Sigmoid colon (tissue), 7 donors: ENCODE data around the gene MIER1. TPM values are rescaled to one million over a fixed set of nuclear protein-coding genes. Genes with fewer than 3 reads are reported as not detected.

Experiments
- DNase-seq: peaks from one replicate; pipeline ENCODE4 v3.0.0-alpha.2; 2019
- H3K27ac ChIP-seq, 4 donors: fragments of 200-600 bp; sonication (generic); one replicate each; pipeline ENCODE4 v1.5.1; 2016 to 2019; ENCODE audit warnings: mild to moderate bottlenecking in 1 of 4
- H3K27me3 ChIP-seq, 3 donors: fragments of 200-600 bp; sonication (generic); one replicate each; pipeline ENCODE4 v1.5.1; 2019; ENCODE audit warnings: mild to moderate bottlenecking in 1 of 3
- H3K36me3 ChIP-seq, 4 donors: fragments of 200-600 bp; sonication (generic); one replicate each; pipeline ENCODE4 v1.5.1; 2016 to 2019
- H3K4me1 ChIP-seq, 4 donors: fragments of 200-600 bp; sonication (generic); one replicate each; pipeline ENCODE4 v1.5.1; 2017 to 2019
- H3K4me3 ChIP-seq, 4 donors: fragments of 200-600 bp; sonication (generic); one replicate each; pipeline ENCODE4 v1.5.1; 2017 to 2019; ENCODE audit warnings: mild to moderate bottlenecking in 2 of 4, moderate library complexity in 1 of 4
- H3K9me3 ChIP-seq, 4 donors: fragments of 200-600 bp in 3 of 4; sonication (generic) in 3 of 4; one replicate each; pipeline versions ENCODE4 v1.5.1 to v1.6.1; 2013 to 2019
- CTCF ChIP-seq, 4 experiments: fragments of 450-650 bp in 3 of 4; fragments of 200-600 bp in 1 of 4; IDR thresholded peaks; one replicate each; pipeline ENCODE4 v1.5.1; 2016 to 2019; ENCODE audit warnings: antibody characterized with exemption in 4 of 4, mild to moderate bottlenecking in 3 of 4, moderate library complexity in 2 of 4
- EP300 ChIP-seq, 4 donors: sonication (generic); formaldehyde crosslinking; IDR thresholded peaks; one replicate each; pipeline ENCODE4 v1.6.1; 2017; ENCODE audit warnings: antibody characterized with exemption in 4 of 4
- POLR2A ChIP-seq, 2 donors: fragments of 450-650 bp; IDR thresholded peaks; one replicate each; pipeline ENCODE4 v1.6.1; 2016; ENCODE audit warnings: antibody characterized with exemption in 2 of 2, mild to moderate bottlenecking in 2 of 2, moderate library complexity in 2 of 2
- POLR2AphosphoS5 ChIP-seq, 4 donors: sonication (generic); formaldehyde crosslinking; IDR thresholded peaks; one replicate each; pipeline ENCODE4 v1.6.1; 2017; ENCODE audit warnings: antibody characterized with exemption in 4 of 4
- WGBS, 2 donors: extraction: QIAGEN DNeasy Blood & Tissue Kit; methylation state at CpG; one replicate each; pipeline ENCODE4 v1.1.7; 2013; 5-methylcytosine and 5-hydroxymethylcytosine counted together
- intact Hi-C: fragments of 100-400 bp; cut with DNase I; formaldehyde crosslinking; loops from one replicate; pipeline ENCODE4 v1.15.1; 2023
- polyA plus RNA-seq, 3 donors: library from polyadenylated mRNA; stranded (reverse); fragments of 200-250 nt; gene quantifications; one replicate each; pipeline ENCODE4 v1.2.3, GENCODE V29; 2013
- total RNA-seq, 4 donors: library from RNA; depleted of rRNA; stranded (reverse); fragments of >200 nt; gene quantifications; one replicate each; pipeline ENCODE4 v1.1.0, GENCODE V29; 2016
- donor health status: healthy with polysubstance abuse.
- donor health status: Bipolar disorder and iron deficiency.
- donor health status: healthy.

Gene MIER1
- total and polyA plus RNA-seq, 7 donors, result 21.1 to 65.6 (median 53.2) TPM

GRCh38 chr1:66929146-66929688, 4.4 kb downstream of the MIER1 start:
- Histone ChIP-seq H3K27ac (peak overlapping the region; percentile 96 to 98 (median 98)), H3K27me3 (no peaks in the 10 kb centered on the region), H3K4me1 (peaks cover 0 to 56% (median 48%) of the 10 kb centered on the region in 4 donors), H3K36me3 (peaks cover 0 to 3% (median 0%) of the 10 kb centered on the region in 4 donors), H3K4me3 (peak overlapping the region; percentile 79 to 91 (median 87)), H3K9me3 (no peaks in the 10 kb centered on the region)
- DNase-seq, result no peak
- intact Hi-C loops, result loop anchor here (5.0 to 10.0 kb wide), 4 partner anchors 674 to 1862 kb away; partner anchors contain the start of gene GADD45A
- no peak for TF ChIP-seq CTCF (IDR thresholded peaks at IDR 0.05)
- TF ChIP-seq POLR2A (IDR thresholded peaks at IDR 0.05), result no peak
- TF ChIP-seq POLR2AphosphoS5 (IDR thresholded peaks at IDR 0.05), result no peak
- no peak for TF ChIP-seq EP300 (IDR thresholded peaks at IDR 0.05)
- WGBS, 2 donors, result 53 to 68% methylated on average over 3 of the region's 3 CpGs

- 12 to 14% methylated on average over 9 of the region's 9 CpGs for WGBS, 2 donors
- Histone ChIP-seq H3K9me3 (no peaks in the 10 kb centered on the region), H3K27ac (peak overlapping the region; percentile 96 to 98 (median 98)), H3K36me3 (peaks cover 0 to 3% (median 0%) of the 10 kb centered on the region in 4 donors), H3K27me3 (no peaks in the 10 kb centered on the region), H3K4me1 (peaks cover 0 to 58% (median 51%) of the 10 kb centered on the region in 4 donors), H3K4me3 (peak overlapping the region; percentile 79 to 91 (median 87))
- intact Hi-C loops, result loop anchor here (5.0 to 10.0 kb wide), 4 partner anchors 675 to 1862 kb away; partner anchors contain the start of gene GADD45A
- no peak for DNase-seq
- TF ChIP-seq POLR2AphosphoS5 (IDR thresholded peaks at IDR 0.05) (no peak), POLR2A (IDR thresholded peaks at IDR 0.05) (no peak), CTCF (IDR thresholded peaks at IDR 0.05) (no peak), EP300 (IDR thresholded peaks at IDR 0.05) (no peak)
Measured at GRCh38 chr1:66929691-66929998, 4.9 kb downstream of the MIER1 start.

GRCh38 chr1:66929999-66930822, 5.4 kb downstream of the MIER1 start:
- H3K9me3 ChIP-seq, result no peaks in the 10 kb centered on the region
- peak overlapping the region; percentile 96 to 98 (median 98) for H3K27ac ChIP-seq
- peak overlapping the region; percentile 79 to 91 (median 87) for H3K4me3 ChIP-seq
- peak; percentile 97 for DNase-seq
- 0 to 1% methylated on average over 83 of the region's 83 CpGs for WGBS, 2 donors
- H3K27me3 ChIP-seq, result no peaks in the 10 kb centered on the region
- TF ChIP-seq POLR2AphosphoS5 (IDR thresholded peaks at IDR 0.05) (peak; percentile 78 to 91 (median 86)), EP300 (IDR thresholded peaks at IDR 0.05) (no peak), POLR2A (IDR thresholded peaks at IDR 0.05) (peak; percentile 48 to 55), CTCF (IDR thresholded peaks at IDR 0.05) (no peak)
- H3K4me1 ChIP-seq, result peaks cover 0 to 64% (median 54%) of the 10 kb centered on the region in 4 donors
- peaks cover 0 to 3% (median 0%) of the 10 kb centered on the region in 4 donors for H3K36me3 ChIP-seq
- intact Hi-C loops, result loop anchor here (2.0 to 10.0 kb wide), 6 partner anchors 52 to 1863 kb away; partner anchors contain the start of genes GADD45A and SERBP1

DNA sequence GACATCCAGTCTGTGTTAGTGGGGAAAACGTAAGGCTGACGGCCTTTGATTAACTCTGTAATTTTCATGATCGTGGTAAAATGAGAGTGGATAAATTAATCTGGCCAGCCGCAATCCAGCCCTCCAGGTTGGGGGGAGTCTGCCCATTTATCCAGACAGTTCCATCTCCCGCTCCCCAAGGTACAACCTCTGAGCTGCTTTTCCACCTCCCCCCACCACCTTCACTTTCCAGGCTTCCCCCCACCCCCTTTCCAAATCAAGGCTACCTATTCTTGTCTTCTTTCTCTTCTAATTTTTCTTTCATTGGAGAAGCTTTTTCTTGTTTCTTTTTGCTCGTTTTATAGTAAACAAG, 6.0 kb downstream of the MIER1 start:
- Histone ChIP-seq H3K27ac (peak overlapping the region; percentile 96 to 98 (median 98)), H3K4me1 (peaks cover 0 to 64% (median 51%) of the 10 kb centered on the region in 4 donors), H3K27me3 (no peaks in the 10 kb centered on the region), H3K36me3 (peaks cover 0 to 3% (median 0%) of the 10 kb centered on the region in 4 donors), H3K4me3 (peak overlapping the region; percentile 79 to 91 (median 87)), H3K9me3 (no peaks in the 10 kb centered on the region)
- intact Hi-C loops, result loop anchor here (2.0 to 5.0 kb wide), 2 partner anchors 52 to 500 kb away; partner anchors contain the start of gene SERBP1
- WGBS, 2 donors, result 0% methylated on average over 6 of the region's 6 CpGs
- no peak for DNase-seq
- TF ChIP-seq POLR2AphosphoS5 (IDR thresholded peaks at IDR 0.05) (peak in 1 of 4 donors; percentile 5), EP300 (IDR thresholded peaks at IDR 0.05) (no peak)

GRCh38 chr1:66931590-66931989, 6.8 kb downstream of the MIER1 start:
- peaks cover 0 to 56% (median 43%) of the 10 kb centered on the region in 4 donors for H3K4me1 ChIP-seq
- DNase-seq, result no peak
- no peaks in the 10 kb centered on the region for H3K9me3 ChIP-seq
- peak overlapping the region; percentile 96 to 98 (median 98) for H3K27ac ChIP-seq
- peaks cover 0 to 3% (median 0%) of the 10 kb centered on the region in 4 donors for H3K36me3 ChIP-seq
- peak overlapping the region; percentile 79 to 91 (median 87) for H3K4me3 ChIP-seq
- H3K27me3 ChIP-seq, result no peaks in the 10 kb centered on the region
- TF ChIP-seq CTCF (IDR thresholded peaks at IDR 0.05) (no peak), POLR2A (IDR thresholded peaks at IDR 0.05) (no peak), EP300 (IDR thresholded peaks at IDR 0.05) (no peak), POLR2AphosphoS5 (IDR thresholded peaks at IDR 0.05) (no peak)
- WGBS, 2 donors, result 4 to 17% methylated on average over 4 of the region's 4 CpGs
- intact Hi-C loops, result loop anchor here (2.0 to 5.0 kb wide), 2 partner anchors 51 to 499 kb away; partner anchors contain the start of gene SERBP1
